HG03196 (cell line): Measurements from ENCODE around the gene SCML2.
"Not testable (repeated sequence)": the region's sequence is repeated elsewhere in the genome, so short reads cannot be mapped to it uniquely, and the experiment has no call there.

ENCODE experiments used
- ATAC-seq: cut with Tn5 transposase; IDR thresholded peaks from one replicate; pipeline ENCODE4 v1.9.1; 2021; ENCODE audit not compliant: unreplicated experiment

Gene SCML2

GRCh38 chrX:18354369-18355223 is at the start of gene SCML2:
TSS of gene SCML2 (minus strand) at chrX:18354688. CDS start at chrX:18334071, 20,617 bp downstream.
- ATAC-seq, result no peak

DNA sequence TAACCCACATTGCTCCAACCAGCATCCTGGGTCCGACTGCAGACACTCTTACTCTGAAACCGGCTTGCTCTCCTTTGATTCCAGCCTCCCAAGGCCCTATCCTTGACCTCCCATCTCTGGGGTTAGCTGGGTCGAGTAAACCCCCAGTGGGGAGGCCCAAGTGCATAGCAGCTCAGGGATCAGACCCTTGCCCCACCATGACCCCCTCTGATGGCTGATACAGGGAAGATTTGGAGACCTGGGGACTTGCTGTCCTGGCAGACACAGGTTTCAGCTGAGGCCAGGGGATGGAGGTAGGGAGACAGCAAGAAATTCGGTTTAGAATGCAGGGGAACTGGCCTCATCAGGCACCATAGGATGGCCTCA is 47.3 kb upstream of the SCML2 start:
- no peak for ATAC-seq

DNA sequence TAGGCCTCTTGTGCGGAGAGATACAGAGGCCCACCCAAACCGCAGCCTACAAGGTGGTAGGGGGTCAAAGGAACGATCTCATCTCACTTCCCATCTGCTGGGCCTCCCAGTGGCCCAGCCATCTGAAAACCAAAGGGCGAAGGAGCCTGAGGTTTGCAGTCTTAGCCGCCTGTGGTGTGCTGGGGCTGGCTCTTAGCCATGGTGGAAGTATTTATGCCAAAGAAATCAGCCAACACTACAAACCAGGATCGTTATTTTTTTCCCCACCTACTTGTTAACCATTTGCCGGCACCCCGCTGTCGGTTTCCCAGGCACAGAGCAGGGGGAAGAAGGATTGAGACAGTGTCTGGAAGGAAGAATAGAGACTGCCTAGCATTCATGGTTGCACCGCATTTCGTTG is 40.0 kb upstream of the SCML2 start:
- ATAC-seq, result no peak

DNA sequence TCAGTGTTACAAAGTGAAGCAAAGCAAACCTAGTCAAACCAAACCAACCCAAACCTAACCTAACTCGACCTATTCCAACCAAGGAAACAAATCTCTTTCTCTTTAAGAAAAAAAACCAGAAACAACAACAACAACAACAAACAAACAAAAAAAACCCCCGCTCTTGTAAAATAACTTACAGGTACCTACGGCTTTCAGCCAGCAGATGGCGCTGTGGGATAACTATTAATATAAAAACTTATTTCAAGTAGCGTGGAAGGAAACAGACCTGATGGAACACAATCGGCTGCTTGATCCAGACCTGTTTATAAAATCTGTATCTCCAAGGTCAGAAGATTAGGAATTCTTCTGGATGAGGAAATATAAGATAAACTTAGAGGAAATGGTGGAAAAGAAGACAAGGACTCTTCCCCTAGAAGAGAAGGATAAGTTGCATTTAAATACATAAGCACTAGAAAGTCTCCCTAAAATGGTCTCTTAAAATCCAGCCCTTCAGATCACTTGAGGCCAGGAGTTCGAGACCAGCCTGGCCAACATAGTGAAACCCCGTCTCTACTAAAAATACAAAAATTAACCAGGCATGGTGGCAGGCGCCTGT is 36.6 kb upstream of the SCML2 start:
- no peak for ATAC-seq

DNA sequence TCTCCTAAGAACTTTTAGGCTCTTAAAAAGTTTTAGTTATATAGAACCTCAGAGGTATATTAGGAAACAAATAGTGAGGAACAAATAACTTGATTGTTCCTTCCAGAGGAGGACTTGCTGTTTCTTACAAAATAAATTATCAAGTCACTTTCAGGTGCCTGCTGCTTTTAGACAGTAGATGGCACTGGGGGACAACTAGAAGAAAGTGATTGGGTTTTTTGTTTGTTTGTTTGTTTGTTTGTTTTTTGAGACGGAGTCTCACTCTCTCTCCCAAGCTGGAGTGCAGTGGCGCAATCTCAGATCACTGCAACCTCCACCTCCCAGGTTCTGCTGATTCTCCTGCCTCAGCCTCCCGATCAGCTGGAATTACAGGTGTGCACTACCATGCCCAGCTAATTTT is 35.5 kb upstream of the SCML2 start:
- ATAC-seq, result no peak

- no peak for ATAC-seq
Measured at GRCh38 chrX:18377796-18378195, 23.3 kb upstream of the SCML2 start.

- not testable (repeated sequence) for ATAC-seq
Measured at GRCh38 chrX:18375131-18375805, 20.8 kb upstream of the SCML2 start.

GRCh38 chrX:18369096-18369495 is 14.6 kb upstream of the SCML2 start:
- ATAC-seq, result not testable (repeated sequence)

- no peak for ATAC-seq
Measured at GRCh38 chrX:18368402-18368801, 13.9 kb upstream of the SCML2 start.

GRCh38 chrX:18360867-18361266 is 6.4 kb upstream of the SCML2 start:
- no peak for ATAC-seq

GRCh38 chrX:18353931-18354368 is 538 bp downstream of the SCML2 start:
- ATAC-seq, result no peak

DNA sequence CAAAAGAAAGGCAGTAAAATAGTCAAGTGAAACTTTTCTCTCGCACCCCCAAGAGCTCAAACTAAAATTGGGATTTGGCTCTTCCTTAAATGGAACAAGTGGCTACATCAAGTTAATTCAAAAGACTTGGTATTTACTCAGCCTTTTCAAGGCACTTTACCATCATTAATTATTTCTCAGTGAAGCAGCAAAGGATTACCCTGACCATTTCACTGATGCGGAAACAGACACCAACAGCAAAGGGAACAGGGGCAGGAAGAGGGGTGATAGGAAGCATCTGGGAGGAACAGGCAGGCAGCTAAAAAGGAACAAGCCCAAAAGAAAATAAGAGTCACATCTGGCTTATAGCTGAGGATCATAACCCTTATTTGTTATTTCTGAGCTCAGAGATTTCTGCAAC is 2.7 kb downstream of the SCML2 start:
- ATAC-seq, result no peak

GRCh38 chrX:18348047-18348446 is 6.4 kb downstream of the SCML2 start:
- no peak for ATAC-seq

- no peak for ATAC-seq
Measured at GRCh38 chrX:18309401-18309800, 45.1 kb downstream of the SCML2 start.

DNA sequence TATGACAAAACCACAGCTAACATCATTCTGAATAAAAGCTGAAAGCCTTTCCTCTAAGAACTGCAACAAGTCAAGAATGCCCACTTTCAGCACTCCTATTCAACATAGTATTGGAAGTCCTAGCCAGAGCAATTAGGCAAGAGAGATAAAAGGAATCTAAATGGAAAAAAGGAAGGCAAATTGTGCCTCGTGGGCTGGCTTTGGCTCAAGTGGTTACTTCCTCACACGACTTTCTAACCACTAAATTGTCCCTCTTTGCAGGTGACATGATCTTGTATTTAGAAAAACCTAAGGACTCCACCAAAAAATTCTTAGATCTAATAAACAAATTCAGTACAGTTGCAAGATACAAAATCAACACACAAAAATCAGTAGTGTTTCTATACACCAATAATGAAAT is 57.2 kb downstream of the SCML2 start:
- ATAC-seq, result no peak

- ATAC-seq, result no peak
Measured at GRCh38 chrX:18294893-18295292, 59.6 kb downstream of the SCML2 start.

DNA sequence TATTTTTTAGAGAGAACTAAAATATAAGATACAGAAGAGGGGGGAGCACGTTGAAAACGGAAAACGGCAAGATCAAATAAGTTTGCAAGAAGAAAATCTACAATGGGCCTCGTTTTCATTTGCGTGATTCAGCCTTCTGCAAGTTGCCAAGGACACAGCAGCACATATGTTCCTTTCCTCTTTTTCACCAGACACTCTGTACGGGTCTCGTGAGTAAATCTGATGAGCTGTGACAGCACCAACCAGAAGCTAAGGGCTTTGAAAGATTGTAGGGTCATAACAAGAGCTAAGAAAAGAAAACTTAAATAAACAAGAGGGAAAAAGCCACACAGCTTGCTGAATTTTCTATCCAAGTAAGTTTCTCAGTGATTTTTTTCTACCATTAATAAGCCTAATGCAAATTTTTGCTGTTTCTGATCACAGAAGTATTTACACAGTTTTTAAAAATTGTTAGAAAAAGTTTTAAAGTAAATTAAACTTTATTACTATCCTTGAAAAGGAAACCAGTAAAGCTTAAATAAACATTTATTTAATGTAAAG is 63.4 kb downstream of the SCML2 start:
- ATAC-seq, result no peak

DNA sequence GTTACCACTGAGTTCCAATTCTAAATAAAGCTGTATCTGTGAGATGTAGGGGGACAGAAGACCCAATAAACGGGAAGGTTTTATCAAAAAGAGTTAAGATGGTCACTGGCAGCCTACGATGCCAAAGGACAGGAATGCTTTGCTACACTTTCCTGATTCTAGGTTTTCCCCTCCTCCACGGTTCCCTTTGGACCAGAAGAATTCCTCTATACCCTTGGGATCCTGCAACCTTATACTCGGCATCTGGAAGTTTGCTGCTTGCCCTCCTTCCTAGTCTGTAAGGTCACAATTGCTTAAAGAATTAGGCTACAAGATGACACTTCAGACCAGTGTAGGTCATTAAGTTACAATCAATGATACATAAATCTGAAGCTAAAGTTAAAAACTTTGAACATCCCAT is 64.3 kb downstream of the SCML2 start:
- no peak for ATAC-seq

- ATAC-seq, result no peak
Measured at GRCh38 chrX:18288716-18289115, 65.8 kb downstream of the SCML2 start.

GRCh38 chrX:18286322-18286831 is 68.1 kb downstream of the SCML2 start:
- no peak for ATAC-seq

DNA sequence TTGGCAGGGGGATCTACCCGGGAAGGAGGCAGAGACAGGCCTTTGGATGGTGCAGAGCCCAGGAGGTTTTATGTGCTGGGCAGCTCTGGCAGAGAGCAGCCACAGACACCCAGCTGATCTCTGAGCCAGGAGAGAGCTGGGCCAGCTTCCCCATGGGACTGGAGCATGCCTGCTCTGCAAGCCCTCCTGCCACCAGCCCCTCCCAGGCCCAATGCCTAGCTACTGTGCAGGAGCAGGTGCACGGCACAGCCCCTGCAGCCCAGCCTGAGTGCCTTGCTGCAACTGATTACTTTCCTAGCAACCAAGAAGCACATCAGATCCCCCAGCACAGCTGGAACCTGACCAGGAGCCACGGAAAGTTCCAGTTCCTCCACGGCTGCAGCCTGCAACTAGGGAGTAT is 76.0 kb downstream of the SCML2 start:
- no peak for ATAC-seq

- ATAC-seq, result no peak
Measured at GRCh38 chrX:18272222-18272621, 82.3 kb downstream of the SCML2 start.
